ENCODE results near the gene GCDH.
A peak's percentile ranks its signal among the peaks of the same experiment; 100 is the strongest.
"Not testable (repeated sequence)": the region's sequence is repeated elsewhere in the genome, so short reads cannot be mapped to it uniquely, and the experiment has no call there.

Gene GCDH

DNA sequence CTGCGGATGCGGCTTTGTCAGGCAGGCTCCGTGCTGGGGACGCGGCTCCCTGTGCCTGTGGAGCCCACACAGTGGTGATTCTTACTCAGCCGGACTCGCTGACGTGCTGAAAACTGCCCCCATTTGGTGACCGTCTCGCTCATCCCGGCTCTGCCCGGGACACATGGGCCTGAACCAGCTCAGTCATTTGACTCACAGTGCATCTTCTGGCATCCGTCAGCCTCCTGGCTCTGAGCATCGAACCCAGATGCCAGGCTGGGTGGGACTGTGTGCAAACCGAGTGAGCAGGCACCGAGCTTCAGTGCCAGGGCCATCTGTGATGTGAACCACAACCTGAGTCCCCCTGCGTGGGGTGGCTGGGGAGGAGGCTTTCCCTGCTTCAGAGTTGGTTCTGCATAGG lies 5.5 kb downstream of the GCDH start:
- no peak for TF ChIP-seq ZFX (IDR thresholded peaks at IDR 0.05)
- TF ChIP-seq, protein P1, sequence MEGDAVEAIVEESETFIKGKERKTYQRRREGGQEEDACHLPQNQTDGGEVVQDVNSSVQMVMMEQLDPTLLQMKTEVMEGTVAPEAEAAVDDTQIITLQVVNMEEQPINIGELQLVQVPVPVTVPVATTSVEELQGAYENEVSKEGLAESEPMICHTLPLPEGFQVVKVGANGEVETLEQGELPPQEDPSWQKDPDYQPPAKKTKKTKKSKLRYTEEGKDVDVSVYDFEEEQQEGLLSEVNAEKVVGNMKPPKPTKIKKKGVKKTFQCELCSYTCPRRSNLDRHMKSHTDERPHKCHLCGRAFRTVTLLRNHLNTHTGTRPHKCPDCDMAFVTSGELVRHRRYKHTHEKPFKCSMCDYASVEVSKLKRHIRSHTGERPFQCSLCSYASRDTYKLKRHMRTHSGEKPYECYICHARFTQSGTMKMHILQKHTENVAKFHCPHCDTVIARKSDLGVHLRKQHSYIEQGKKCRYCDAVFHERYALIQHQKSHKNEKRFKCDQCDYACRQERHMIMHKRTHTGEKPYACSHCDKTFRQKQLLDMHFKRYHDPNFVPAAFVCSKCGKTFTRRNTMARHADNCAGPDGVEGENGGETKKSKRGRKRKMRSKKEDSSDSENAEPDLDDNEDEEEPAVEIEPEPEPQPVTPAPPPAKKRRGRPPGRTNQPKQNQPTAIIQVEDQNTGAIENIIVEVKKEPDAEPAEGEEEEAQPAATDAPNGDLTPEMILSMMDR (conservative IDR thresholded peaks at IDR 0.05) = no peak
- no peak overlapping the region for H3K27ac ChIP-seq

DNA sequence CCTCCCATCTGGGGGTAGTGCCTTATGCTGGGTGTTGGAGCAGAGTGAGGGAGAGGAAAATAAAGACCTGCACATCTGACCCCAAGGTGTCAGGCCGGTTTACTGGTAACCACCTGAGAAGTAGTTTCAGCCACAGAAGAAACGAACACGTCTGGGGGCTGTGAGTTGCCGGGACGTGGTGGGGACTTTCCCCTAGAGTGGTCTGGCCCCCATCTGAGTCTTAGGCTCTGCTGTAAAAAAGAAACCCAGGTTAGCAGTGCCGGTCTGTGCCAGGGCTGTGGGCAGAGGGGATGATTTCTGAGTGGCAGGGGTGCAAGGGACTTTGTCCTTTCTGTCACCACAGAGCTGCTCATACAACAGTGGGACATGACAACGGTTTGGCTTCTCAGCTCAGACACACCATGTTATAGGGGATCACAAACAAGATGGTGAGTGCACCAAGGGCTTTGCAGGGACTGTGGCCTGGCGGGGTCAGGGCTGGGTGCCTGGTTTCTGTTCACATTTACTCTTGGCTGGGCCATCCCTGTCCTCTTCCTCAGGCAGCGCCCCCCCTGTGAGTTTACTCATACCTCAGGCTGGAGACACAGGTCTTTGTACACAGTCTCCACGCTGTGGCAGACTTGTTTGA lies 9.0 kb downstream of the GCDH start:
- no peak for TF ChIP-seq ZFX (IDR thresholded peaks at IDR 0.05)
- TF ChIP-seq, protein P1 (conservative IDR thresholded peaks at IDR 0.05) = no peak
- no peak overlapping the region for H3K27ac ChIP-seq

GRCh38 chr19:12907166-12907565 lies 16.2 kb downstream of the GCDH start:
- H3K27ac ChIP-seq = no peak overlapping the region
- TF ChIP-seq ZFX (IDR thresholded peaks at IDR 0.05) = no peak
- TF ChIP-seq, protein P1 (conservative IDR thresholded peaks at IDR 0.05) = no peak

DNA sequence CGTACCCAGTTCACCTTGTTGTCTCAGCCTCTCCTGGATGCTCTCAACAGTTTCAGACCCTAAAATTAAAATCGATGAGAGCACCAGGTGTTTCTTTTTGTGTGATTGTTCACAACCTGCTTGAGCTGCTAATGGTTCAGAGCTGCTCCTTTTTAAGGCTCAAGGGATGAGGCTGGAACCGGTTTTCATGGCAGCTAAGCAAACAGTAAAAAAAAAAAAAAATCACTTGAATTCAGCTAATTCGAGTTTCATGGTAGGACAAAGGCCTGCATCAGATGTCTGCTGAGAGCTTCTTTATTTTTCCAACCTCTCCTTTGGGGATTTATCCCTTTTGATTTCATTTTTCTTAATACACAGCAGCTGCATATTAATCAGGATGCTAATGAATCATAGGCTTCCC lies 21.6 kb downstream of the GCDH start:
- peak overlapping the region; percentile 86 for H3K27ac ChIP-seq
- TF ChIP-seq, protein P1 (conservative IDR thresholded peaks at IDR 0.05) = no peak
- no peak for TF ChIP-seq ZFX (IDR thresholded peaks at IDR 0.05)

DNA sequence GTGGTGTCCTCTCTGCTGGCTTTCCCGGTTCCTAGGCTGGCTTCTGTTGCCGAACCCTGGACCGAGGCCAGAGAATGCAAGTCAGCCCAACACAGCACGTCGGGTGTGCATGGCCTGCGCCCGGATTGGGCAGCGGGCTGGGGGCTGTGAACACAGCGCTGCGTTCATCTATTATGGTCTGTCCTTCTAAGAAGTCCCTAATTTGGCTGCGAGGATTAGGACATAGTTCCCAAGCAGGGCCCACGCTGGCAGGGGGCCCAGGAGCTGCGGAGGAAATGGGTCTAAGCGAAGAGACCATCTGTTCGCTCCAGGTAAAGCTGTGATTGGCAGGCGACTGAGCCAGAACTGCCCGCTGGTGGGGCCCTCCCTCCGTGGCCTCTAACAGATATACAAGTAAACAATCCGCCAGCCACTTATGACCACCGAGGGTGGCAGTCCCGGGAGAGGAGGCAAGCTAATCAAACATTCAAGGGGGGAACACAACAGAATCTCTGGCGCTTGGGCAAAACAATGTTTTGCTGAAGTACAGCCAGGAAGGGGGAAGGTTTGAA lies 22.1 kb downstream of the GCDH start:
- TF ChIP-seq ZFX (IDR thresholded peaks at IDR 0.05) = peak; percentile 47; the same call in 1 of the 2 replicates
- TF ChIP-seq, protein P1 (conservative IDR thresholded peaks at IDR 0.05) = no peak
- peak overlapping the region; percentile 86 for H3K27ac ChIP-seq

DNA sequence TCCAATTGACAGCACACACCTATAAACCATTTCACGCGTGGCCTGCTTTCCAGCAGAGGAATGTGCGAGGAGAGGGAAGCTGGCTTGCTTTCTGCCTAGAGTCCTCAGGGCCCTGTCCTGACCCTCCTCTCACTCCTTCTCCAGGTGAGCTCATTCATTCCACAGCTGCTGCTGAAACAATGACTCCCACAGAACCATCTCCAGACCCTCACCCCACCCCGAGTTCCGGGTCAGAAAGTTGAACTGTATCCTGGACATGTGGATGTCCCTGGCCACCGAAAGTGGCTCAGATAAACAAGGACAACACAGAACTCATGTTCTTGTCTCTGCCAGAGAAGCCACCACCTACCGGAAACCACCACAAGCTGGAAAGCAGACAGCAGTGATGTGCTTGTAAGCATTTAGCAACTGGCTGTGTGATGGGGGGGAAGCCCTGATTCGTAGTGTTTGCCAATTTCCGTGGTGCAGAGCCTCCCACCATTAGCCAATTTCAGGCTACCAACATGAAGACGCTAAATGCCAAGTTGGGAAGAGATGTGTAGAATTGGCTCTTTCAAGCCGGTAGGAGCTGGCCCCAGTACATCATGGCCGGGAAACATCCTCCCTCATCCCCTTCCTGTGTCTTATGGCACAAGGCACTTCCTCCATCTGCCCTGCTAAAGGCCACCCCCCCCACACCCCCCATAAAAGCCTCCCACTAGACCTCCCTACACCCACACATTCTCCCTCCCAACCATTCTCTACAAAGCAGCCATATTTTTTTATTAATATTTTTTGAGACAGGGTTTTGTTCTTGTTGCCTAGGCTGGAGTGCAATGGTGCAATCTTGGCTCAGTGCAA lies 23.1 kb downstream of the GCDH start:
- H3K27ac ChIP-seq = peak overlapping the region; percentile 86
- no peak for TF ChIP-seq ZFX (IDR thresholded peaks at IDR 0.05)
- TF ChIP-seq, protein P1 (conservative IDR thresholded peaks at IDR 0.05) = no peak

DNA sequence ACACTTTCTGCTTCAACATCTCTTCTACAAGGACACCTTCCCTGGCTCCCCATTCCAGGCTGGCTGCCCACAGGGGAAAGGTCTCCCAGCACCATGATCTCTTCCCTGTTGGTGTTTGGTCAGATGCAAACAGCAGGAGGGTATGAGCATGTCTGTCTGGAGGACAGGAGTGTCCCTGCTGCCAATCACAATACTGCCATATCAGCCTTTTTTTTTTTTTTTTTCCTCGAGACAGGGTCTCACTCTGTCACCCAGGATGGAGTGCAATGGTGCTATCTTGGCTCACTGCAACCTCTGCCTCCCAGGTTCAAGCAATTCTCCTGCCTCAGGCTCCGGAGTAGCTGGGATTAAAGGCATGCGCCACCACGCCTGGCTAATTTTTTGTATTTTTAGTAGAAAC lies 24.9 kb downstream of the GCDH start:
- H3K27ac ChIP-seq = not testable (repeated sequence)
